DMS153 (cell line): ENCODE measurements around the gene TMC3.
A peak's percentile ranks its signal among the peaks of the same experiment; 100 is the strongest.

Source experiments
- DNase-seq: peaks from one replicate; lab custom pipeline; 2025; lab: John Stamatoyannopoulos, UW

Gene TMC3

DNA sequence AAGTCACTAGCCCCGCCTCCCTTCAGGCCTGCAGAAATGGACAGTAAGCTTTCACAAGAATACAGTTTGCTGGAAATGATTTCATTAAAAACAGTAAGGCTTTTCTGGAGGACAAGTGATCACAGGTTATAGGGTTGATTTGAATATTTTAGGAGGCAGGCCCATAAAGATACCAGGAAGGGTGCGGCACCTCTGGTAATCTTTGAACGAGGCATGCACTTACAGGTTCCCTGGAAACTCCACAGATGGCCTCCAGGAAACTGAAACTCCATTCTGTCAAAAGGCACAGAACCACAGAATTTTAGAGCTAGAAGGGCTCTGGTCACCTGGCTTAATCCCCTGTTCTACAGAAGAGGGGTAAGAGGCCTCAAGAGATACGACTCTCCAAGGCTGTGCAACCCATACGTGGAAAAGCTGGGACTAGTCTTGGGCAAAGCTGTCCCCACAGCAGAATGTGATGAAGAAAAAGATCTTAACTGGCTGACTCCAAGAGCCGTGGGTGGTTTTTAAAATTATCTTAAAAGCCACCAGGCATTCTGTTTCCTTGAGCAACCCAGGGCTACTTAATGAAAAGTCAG is 51.2 kb downstream of the TMC3 start:
- DNase-seq: no peak

GRCh38 chr15:81321667-81322066 is 52.3 kb downstream of the TMC3 start:
- no peak for DNase-seq

- no peak for DNase-seq
These were observed 56.4 kb downstream of the TMC3 start for GRCh38 chr15:81317642-81318017.

GRCh38 chr15:81316267-81316666 is 57.7 kb downstream of the TMC3 start:
- DNase-seq: no peak

DNA sequence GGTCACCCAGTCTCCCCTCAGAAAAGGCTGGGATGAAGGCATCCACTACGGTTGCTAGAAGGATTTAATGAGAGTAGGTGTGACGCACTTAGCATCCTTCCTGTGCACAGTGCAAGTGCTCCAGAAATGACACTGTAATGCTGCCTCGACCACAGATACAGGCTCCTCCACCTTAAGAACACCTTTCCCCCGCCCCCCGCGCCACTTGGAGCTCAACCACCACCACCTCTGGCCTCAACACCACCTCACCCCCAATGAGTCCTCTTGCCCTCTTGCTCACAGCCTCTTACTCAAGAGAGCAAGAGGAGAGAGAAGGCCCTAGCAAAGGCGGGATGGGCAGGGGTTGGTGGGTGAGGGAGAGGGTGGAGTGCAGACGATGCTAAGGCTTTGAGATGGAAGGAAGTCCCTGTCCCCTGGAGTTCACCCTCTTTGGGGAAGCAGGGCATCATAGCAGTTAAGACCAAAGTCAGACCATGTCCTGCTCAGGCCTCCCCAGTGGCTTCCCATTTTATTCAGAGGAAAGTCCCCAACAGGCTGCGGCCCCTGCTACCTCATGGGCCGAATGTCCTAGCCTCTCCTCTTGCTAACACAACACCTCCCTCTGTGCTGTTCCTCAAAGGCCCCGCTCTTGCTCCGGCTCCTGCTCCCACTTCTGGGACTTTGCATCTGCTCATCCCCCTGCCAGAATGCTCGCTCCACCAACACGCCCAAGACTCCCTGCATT is 58.4 kb downstream of the TMC3 start:
- DNase-seq: no peak

DNA sequence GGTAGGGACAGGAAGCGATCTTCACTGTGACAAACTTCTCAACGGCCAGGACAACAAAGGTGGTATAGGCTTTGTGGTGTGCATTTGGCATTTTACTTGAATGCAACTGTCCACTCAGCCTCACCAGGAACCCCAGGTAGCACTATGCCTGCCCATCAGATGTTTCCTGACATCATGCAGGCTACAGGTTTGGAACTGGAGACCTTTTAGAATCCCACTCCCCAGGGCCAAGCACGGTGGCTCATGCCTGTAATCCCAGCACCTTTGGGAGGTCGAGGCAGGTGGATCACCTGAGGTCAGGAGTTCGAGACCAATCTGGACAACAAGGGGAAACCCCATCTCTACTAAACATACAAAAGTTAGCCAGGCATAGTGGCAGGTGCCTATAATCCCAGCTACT is 59.6 kb downstream of the TMC3 start:
- no peak for DNase-seq

- no peak for DNase-seq
These were observed 60.3 kb downstream of the TMC3 start for GRCh38 chr15:81313686-81314085.

GRCh38 chr15:81312790-81313543 is 61.0 kb downstream of the TMC3 start:
- DNase-seq: no peak

GRCh38 chr15:81311752-81312464 is 62.1 kb downstream of the TMC3 start:
- no peak for DNase-seq

DNA sequence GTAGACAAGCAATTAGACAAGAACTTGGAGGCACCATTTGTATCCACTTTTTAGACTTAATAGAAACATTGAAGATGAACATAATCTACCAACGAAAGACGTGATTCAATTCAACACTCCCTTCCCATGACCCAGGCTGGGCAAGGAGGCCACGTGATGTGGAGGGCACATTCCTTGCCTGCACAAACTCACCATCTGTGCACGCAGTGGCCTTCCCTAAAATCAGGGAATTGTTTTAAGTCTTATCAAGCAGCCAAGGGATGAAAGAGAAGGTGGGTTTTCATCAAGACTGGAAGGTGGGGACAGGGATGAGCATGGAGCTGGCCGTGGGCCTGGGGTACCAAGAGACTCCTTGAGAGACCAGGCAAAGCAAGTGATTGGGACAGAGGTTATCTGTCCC is 63.5 kb downstream of the TMC3 start:
- DNase-seq: no peak

DNA sequence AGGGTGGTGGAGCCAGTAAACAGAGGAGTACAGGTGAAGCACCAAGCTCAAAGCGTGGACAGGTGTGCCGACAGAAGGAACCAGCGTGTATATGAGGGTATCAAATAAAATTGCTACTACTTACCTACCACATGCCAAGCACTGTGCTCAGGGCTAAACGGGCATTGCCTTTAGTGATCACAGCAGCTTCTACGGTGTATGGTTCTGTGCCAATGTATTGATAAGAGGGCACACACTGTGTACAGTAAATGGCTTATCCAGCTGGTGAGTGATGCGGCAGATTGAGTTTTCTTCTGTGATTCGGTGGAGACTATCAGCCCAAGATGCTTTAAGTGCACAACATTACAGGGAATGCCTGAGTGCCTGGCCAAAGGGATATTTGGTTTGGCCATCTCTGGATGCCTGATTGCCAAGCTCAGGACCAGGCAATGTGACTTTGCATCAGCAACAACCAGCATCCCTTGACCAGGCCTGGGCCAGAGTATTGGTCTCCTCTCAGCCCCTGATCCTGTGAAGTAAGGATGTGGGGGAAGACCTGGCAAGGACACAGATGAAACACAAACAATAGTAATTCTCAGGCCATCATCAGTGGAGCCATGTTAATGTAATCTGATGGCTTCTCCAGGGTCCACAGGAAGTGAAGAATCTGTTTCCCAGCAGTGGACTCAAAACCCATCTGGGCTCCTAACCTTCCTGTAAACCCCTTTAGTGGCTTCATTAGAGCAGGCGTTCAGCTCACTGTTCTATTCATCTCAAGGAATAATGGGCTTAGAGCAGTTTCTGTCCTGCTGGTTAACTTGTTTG is 64.2 kb downstream of the TMC3 start:
- no peak for DNase-seq

DNA sequence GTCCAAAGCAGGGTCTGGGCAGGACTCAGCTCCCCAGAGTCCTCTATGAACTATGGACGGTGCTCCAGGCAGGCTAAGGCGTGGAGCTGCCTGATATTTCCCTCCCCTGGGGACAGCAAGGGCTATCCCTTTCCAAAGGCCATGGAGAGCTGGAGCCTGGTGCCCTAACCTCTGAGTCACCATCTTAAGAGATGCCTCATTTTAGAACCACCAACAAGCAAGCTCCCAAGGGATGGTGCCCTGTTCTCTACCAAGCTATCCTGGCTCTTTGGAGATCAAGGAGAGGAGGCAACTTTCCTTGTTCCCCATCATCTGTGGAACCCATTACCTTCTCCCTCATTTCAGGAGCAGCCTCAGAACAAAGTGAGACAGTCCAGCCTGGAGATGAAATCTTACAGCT is 65.8 kb downstream of the TMC3 start:
- no peak for DNase-seq

DNA sequence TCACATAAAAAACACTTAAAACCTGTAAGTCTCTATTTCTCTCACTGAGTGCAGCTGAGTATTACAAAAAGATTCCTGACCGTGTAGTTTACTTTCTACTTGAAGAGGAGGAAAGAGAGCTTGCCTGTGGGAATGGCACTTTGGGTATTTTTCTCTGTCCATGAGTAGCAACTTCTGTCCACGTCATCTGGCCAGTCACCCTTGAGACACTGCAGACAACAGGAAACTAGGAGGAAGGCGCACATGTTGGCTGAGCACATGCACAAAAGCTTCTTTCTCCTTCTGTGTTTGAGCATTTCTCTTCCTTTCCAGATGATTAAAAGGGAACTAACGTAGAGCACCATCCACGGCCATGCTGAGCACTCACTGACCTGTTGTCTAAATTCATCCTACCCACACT is 69.8 kb downstream of the TMC3 start:
- DNase-seq: no peak

DNA sequence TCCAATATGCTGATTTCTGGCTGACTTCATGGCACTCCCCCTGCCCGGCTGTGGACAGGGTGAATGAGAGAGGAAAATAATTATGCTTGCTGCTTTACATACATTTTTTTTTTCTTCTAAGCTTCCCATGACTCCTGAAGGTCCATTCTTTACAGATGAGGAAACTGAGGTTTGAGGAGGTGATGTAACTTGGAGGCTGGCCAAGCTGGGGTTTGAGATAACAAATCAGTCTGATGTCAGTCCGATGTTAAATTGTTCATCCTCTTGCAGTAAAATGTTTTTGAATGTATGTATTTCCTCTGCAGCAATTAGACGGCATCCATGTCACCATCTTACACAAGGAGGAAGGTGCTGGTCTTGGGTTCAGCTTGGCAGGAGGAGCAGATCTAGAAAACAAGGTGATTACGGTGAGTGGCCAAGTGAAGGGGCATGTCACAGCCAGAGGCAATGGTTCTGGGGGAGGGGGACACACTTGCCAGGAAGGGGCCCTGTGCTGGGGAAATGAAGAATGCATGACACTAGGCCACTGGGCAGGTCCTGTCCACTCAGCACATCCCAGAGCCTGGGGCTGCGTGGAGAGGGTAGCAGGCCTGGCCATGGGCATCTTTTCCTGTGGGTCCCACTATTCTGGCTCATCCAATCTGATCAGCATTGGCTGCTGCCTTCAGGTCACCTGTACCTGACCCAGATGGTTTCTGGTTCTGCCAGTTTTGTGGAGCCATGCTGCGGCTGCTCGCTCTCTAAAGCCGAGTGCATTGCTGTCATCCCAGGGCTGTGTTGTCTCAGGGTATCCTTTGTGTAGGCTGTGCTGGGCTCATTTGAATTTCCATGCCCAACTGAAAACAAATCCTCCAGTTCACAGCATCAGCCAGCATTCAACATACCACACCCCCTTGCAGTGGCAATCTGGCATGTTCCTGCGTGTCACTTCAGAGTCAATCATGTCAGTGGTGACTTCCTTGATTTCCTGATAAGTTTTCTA is 70.5 kb downstream of the TMC3 start:
- DNase-seq: peak; percentile 5

DNA sequence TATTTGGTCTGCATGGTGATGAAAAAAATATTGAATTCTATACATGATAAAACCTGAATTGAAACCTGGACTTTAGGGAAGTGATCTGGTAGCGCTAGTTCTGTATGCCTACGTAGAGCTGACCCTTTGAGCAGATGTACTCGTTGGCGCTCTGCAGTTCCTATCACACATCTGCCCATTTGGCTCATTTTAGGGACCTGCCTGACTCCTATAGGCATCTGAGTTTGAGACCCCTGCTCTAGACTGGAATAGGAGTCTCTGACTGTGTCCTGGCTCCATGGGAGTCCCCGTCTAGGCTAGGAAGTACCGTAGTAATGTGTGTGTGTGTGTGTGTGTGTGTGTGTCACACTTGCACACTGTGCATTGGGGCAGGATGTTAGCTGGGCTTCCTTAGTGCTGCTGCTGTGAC is 71.3 kb downstream of the TMC3 start:
- no peak for DNase-seq

GRCh38 chr15:81301815-81302399 is 72.1 kb downstream of the TMC3 start:
- DNase-seq: no peak

- no peak for DNase-seq
These were observed 72.6 kb downstream of the TMC3 start for GRCh38 chr15:81301385-81301784.

- DNase-seq: no peak
These were observed 74.3 kb downstream of the TMC3 start for GRCh38 chr15:81299630-81300273.

- DNase-seq: no peak
These were observed 74.9 kb downstream of the TMC3 start for GRCh38 chr15:81299156-81299555.

DNA sequence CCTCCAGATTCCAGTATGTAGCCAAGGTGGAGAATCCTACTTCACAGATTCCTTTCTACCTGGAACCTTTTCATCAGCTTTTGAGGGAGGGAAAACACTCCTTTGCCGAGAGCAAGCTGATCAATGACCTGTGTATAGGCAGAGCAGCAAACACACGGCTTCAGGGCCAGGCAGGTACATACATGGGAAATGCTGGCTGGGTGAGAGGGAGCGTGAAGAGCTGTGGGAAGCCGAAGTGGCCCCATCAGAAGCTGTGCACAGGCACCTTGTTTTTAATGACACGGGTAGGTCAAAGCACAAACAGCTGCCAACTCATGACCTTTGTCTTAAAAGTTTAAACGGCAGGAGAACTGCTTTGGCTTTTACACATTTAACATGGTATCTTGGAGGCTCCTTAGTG is 75.4 kb downstream of the TMC3 start:
- DNase-seq: no peak
